BLaER1 (cell line): Measurements from ENCODE around the gene TOPBP1.

Source experiments
- H3K27ac ChIP-seq: shearing (Covaris generic); formaldehyde crosslinking; 2 replicates; pipeline ENCODE4 v1.8.1; 2022
- H3K27me3 ChIP-seq: shearing (Covaris generic); formaldehyde crosslinking; 2 replicates; pipeline ENCODE4 v1.8.1; 2022
- H3K36me3 ChIP-seq: shearing (Covaris generic); formaldehyde crosslinking; 2 replicates; pipeline ENCODE4 v1.8.1; 2022
- H3K4me1 ChIP-seq: shearing (Covaris generic); formaldehyde crosslinking; 2 replicates; pipeline ENCODE4 v1.8.1; 2022
- H3K4me2 ChIP-seq: shearing (Covaris generic); formaldehyde crosslinking; 2 replicates; pipeline ENCODE4 v1.8.1; 2022
- H3K4me3 ChIP-seq: shearing (Covaris generic); formaldehyde crosslinking; 2 replicates; pipeline ENCODE4 v1.8.1; 2022
- H3K9ac ChIP-seq: shearing (Covaris generic); formaldehyde crosslinking; 2 replicates; pipeline ENCODE4 v1.8.1; 2022
- H3K9me3 ChIP-seq: shearing (Covaris generic); formaldehyde crosslinking; 2 replicates; pipeline ENCODE4 v1.8.1; 2022
- H4K20me1 ChIP-seq: shearing (Covaris generic); formaldehyde crosslinking; 2 replicates; pipeline ENCODE4 v1.8.1; 2022
- Cebpa-rat ChIP-seq: shearing (Covaris generic); IDR thresholded peaks from 2 replicates; pipeline ENCODE4 v1.8.1; 2022

TOPBP1 gene

DNA sequence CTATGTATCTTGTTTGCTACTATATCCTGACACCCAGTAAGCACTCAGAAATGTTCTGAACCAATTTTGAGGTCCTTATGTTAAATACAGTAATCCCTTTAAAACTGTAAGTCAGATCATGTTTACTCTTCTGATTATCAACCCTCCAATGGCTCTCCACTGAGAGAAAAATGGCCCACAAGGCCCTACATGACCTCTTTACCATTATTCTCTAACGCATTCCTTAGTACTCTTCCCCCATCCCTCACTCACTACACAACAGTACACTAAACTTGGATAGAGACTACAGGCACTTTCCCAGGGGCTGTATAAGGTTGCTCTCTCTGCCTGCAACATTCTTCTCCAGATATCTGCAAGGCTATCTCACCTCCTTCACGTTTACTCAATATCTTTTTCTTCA, 1.9 kb downstream of the TOPBP1 start:
- Histone ChIP-seq H3K9me3 (no peaks in the 10 kb centered on the region), H3K27me3 (no peaks in the 10 kb centered on the region), H4K20me1 (peaks cover 31% of the 10 kb centered on the region), H3K36me3 (peaks cover 45% of the 10 kb centered on the region), H3K27ac (no peak overlapping the region), H3K4me2 (peak overlapping the region; percentile 96), H3K4me3 (peak overlapping the region; percentile 99; the same call in 1 of the 2 replicates), H3K4me1 (peaks cover 49% of the 10 kb centered on the region), H3K9ac (peak overlapping the region; percentile 99; the same call in 1 of the 2 replicates)
- TF ChIP-seq Cebpa-rat = no peak

DNA sequence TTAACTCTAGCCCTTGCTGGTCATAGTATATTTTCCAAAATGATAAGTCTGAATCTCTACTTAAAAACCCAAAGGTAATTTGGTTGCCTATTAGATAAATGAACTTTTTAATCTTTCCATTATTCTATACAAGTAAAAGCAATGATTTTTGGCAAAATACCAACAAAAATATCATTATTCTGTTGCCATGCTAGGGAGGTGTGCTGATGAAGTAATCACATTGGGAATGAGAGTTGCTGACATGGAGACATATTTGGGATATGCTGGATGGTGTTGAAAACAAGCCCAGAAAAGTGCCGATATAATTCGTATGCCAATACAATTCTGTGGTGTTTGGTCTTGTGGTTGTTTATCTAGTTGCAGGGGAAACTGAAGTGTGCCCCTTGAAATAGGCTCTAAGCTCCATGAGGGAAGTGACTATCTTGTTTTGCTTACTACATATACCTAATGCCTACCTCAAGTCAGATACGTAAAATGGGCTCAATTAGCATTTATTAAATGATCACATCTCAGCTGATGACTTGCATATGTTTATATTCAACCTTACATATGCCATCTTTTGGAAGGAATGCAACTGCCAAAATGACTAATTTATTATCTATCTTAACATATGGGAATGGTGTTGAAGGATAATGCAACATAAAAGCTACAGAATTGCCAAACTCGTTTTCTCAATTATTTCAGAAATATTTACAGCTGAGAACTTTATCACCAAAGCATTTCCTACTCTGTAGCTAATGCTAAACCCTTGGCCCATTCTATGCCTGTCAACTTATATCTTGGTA, 5.8 kb downstream of the TOPBP1 start:
- H3K4me2 ChIP-seq = no peak overlapping the region
- H3K4me1 ChIP-seq = peaks cover 29% of the 10 kb centered on the region
- H3K27me3 ChIP-seq = no peaks in the 10 kb centered on the region
- no peaks in the 10 kb centered on the region for H3K9me3 ChIP-seq
- peaks cover 83% of the 10 kb centered on the region for H3K36me3 ChIP-seq
- no peak overlapping the region for H3K27ac ChIP-seq
- peaks cover 31% of the 10 kb centered on the region for H4K20me1 ChIP-seq
- no peak for TF ChIP-seq Cebpa-rat
- no peak overlapping the region for H3K9ac ChIP-seq
- no peak overlapping the region for H3K4me3 ChIP-seq

DNA sequence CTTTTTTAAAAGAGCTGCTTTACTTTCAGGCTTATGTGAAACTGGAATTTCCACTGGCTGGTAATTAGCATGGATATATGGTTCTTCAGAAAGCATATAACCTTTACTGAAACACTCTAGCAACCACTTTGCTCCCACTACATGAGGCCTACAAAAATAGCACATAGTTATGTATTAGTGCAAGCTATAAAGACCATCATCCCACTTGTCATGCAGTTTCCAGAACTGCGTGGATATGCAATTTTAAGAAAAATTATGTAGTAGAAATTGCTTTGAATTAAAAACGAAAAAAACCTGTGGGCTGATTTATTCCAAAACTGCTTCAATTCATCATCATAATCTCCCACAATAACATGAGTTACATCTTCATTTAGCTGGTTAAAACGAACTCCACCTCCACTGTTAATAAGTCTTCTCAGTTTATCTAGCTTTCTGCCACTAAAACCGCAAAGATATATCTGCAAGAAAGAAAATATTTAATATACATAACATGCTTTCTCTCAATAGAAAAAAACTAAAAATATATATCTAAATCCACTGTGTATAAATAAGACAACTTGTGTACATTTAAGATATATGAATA, 12.2 kb downstream of the TOPBP1 start:
- peaks cover 12% of the 10 kb centered on the region; the same call in 1 of the 2 replicates for H4K20me1 ChIP-seq
- H3K27me3 ChIP-seq = no peaks in the 10 kb centered on the region
- TF ChIP-seq Cebpa-rat = no peak
- H3K4me3 ChIP-seq = no peak overlapping the region
- no peak overlapping the region for H3K9ac ChIP-seq
- peaks cover 98% of the 10 kb centered on the region for H3K36me3 ChIP-seq
- H3K27ac ChIP-seq = no peak overlapping the region
- H3K9me3 ChIP-seq = no peaks in the 10 kb centered on the region
- H3K4me2 ChIP-seq = no peak overlapping the region
- no peaks in the 10 kb centered on the region for H3K4me1 ChIP-seq

DNA sequence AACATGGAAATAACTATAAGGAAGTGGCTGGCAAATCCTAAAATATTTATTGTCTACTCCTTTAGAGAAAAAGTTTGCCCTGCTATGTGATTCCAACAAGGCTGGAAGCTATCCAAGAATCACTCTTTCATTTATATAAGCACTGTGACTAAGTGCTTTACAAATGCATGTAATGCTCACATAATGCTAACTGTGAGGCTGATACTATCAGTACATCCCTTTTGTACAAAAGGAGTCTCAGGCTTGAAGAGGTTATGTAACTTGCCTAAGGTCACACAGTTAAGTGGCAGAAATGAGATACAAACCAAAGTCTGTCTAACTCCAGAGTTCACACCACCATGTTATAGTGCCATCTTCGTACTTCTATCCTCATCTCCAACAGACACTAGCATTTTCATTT, 17.0 kb downstream of the TOPBP1 start:
- Histone ChIP-seq H3K9ac (no peak overlapping the region), H3K4me1 (no peaks in the 10 kb centered on the region), H3K9me3 (0 out of 2 replicates have a peak, but pooled peaks cover 2% of the 10 kb centered on the region), H3K4me2 (no peak overlapping the region), H3K27ac (no peak overlapping the region), H3K4me3 (no peak overlapping the region), H3K36me3 (peaks cover 98% of the 10 kb centered on the region), H3K27me3 (no peaks in the 10 kb centered on the region), H4K20me1 (peaks cover 14% of the 10 kb centered on the region; the same call in 1 of the 2 replicates)
- TF ChIP-seq Cebpa-rat = no peak

DNA sequence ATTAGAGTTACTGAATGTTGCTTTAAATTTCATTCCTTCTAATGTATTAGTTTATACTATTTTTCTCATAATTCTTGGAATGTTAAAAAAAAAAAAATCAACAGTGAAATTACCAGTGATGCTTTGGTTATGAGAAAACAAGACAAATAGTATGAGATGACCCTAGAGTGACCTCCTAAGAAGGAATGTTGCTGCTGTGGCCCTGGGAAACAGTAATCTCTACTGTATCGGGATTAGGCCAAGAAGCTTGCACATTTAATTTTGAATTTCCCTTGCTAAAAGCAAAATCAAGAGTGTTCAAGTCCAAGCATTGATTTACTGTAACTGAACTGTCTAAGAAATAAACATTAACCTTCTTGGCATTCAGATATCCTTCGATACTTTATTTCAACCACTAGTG, 18.1 kb downstream of the TOPBP1 start:
- H3K9ac ChIP-seq = no peak overlapping the region
- H3K4me1 ChIP-seq = no peaks in the 10 kb centered on the region
- H3K27ac ChIP-seq = no peak overlapping the region
- no peak for TF ChIP-seq Cebpa-rat
- H3K27me3 ChIP-seq = no peaks in the 10 kb centered on the region
- H4K20me1 ChIP-seq = peaks cover 19% of the 10 kb centered on the region; the same call in 1 of the 2 replicates
- H3K4me3 ChIP-seq = no peak overlapping the region
- H3K36me3 ChIP-seq = peaks cover 98% of the 10 kb centered on the region
- 0 out of 2 replicates have a peak, but pooled peaks cover 8% of the 10 kb centered on the region for H3K9me3 ChIP-seq
- no peak overlapping the region for H3K4me2 ChIP-seq

DNA sequence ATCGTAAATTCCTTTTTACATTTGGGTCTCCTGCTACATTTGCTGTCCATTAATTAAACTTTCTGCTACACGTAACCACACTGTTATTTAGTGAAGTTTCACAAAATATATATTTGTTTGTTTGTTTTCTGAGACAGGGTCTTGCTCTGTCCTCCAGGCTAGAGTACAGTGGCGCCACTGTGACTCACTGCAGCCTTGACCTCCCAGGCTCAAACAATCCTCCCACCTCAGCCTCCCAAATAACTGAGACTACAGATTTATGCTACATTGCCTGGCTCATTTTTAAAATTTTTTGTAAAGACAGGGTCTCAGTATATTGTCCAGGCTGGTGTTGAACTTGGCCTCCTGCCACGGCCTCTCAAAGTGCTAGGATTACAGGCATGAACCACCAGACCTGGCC, 20.5 kb downstream of the TOPBP1 start:
- TF ChIP-seq Cebpa-rat = no peak
- peaks cover 98% of the 10 kb centered on the region for H3K36me3 ChIP-seq
- H3K27me3 ChIP-seq = no peaks in the 10 kb centered on the region
- 0 out of 2 replicates have a peak, but pooled peaks cover 8% of the 10 kb centered on the region for H3K9me3 ChIP-seq
- H3K27ac ChIP-seq = no peak overlapping the region
- H4K20me1 ChIP-seq = peaks cover 20% of the 10 kb centered on the region; the same call in 1 of the 2 replicates
- no peak overlapping the region for H3K4me2 ChIP-seq
- H3K4me1 ChIP-seq = no peaks in the 10 kb centered on the region
- H3K4me3 ChIP-seq = no peak overlapping the region
- H3K9ac ChIP-seq = no peak overlapping the region

DNA sequence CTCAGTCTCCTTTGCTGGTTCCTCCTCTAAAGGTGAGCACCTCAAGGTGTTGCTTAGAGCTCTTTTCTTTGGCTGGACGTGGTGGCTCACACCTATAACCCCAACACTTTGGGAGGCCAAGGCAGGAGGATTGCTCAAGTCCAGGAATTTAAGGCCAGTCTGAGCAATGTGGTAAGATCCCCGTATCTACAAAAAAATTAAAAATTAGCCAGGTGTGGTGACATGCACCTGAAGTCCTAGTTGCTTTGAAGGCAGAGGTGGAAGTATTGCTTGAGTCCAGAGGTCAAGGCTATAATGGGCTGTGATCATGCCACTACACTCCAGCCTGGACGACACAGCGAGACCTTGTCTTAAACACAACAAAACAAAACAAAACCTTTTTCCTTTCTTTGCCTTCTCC, 28.3 kb downstream of the TOPBP1 start:
- Histone ChIP-seq H3K27ac (no peak overlapping the region), H3K36me3 (peaks cover 100% of the 10 kb centered on the region), H3K27me3 (no peaks in the 10 kb centered on the region), H3K4me2 (no peak overlapping the region), H3K4me1 (no peaks in the 10 kb centered on the region), H3K9me3 (no peaks in the 10 kb centered on the region), H3K4me3 (no peak overlapping the region), H3K9ac (no peak overlapping the region), H4K20me1 (peaks cover 48% of the 10 kb centered on the region)
- no peak for TF ChIP-seq Cebpa-rat

DNA sequence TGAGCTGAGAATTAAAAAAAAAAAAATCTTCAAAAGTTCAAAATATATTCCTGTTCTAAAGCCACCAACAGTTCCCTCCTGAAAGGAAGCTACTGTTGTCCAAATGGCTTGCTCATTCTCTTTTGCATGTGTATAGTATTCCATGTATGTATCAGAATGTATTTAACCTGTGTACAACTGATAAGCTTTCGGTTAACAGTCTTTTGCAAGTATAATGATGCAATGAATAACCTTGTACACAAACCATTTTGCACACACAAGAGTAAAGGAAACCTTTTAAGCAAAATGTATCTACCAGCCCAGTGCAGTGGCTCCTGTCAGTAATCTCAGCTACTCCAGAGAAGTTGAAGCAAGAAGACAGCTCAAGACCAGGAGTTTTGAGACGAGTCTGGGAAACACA, 32.6 kb downstream of the TOPBP1 start:
- no peak for TF ChIP-seq Cebpa-rat
- Histone ChIP-seq H3K4me2 (no peak overlapping the region), H3K9ac (no peak overlapping the region), H3K27me3 (no peaks in the 10 kb centered on the region), H4K20me1 (peaks cover 28% of the 10 kb centered on the region; the same call in 1 of the 2 replicates), H3K27ac (no peak overlapping the region), H3K36me3 (peaks cover 100% of the 10 kb centered on the region), H3K4me3 (no peak overlapping the region), H3K4me1 (no peaks in the 10 kb centered on the region), H3K9me3 (no peaks in the 10 kb centered on the region)

DNA sequence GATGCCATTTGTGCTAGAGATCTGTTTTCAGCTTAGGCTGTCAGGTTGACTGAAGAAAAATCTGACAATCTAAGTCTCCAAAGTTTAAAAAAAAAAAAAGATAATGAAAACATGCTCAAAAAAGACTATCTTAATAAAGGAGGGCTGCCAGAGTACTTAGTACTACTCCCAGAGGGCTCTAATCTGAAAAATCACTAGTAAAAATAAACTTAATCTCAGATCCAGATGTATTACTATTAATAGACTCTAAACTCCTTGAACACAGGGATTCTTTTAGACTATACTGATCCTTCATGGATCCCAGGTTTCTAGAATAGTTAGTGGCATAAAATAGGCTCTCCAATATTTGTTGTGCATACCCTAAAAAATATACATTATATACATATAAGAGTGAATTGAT, 34.0 kb downstream of the TOPBP1 start:
- Histone ChIP-seq H3K4me3 (no peak overlapping the region), H4K20me1 (peaks cover 24% of the 10 kb centered on the region; the same call in 1 of the 2 replicates), H3K4me2 (no peak overlapping the region), H3K27ac (no peak overlapping the region), H3K27me3 (no peaks in the 10 kb centered on the region), H3K36me3 (peaks cover 99% of the 10 kb centered on the region), H3K9me3 (no peaks in the 10 kb centered on the region), H3K4me1 (no peaks in the 10 kb centered on the region), H3K9ac (no peak overlapping the region)
- TF ChIP-seq Cebpa-rat = no peak

DNA sequence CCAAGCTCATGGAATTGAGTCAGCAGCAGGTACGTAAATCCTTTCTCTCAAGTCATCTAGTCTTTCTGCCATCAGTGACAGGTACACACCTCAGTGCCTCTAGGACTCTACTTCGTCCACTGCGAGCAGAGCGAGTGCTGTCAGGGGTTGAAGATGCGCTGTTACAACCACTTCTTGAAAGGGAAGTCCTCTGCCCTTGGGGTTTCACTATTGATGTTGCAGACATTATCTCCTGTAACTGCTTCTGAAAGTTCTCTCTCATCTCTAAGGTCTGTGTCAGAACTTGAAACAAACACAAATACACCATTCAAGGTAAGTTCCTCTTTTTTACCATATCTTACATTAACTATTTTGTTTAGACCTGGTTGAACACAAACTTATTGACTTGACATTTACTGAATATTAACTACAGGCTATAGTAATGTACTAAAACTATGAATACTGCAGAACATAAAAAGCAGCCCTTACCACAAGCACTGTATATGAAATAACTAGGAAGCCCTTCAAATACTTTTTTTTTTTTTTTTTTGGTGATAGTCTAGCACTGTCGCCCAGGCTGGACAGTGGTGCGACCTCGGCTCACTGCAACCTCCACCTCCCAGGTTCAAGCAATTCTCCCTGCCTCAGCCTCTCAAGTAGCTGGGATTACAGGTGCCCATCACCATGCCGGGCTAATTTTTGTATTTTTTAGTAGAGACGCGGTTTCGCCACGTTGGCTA, 41.5 kb downstream of the TOPBP1 start:
- H3K36me3 ChIP-seq = peaks cover 96% of the 10 kb centered on the region
- no peaks in the 10 kb centered on the region for H4K20me1 ChIP-seq
- no peak overlapping the region for H3K4me2 ChIP-seq
- no peaks in the 10 kb centered on the region for H3K27me3 ChIP-seq
- no peaks in the 10 kb centered on the region for H3K4me1 ChIP-seq
- no peak overlapping the region for H3K9ac ChIP-seq
- H3K4me3 ChIP-seq = no peak overlapping the region
- no peak for TF ChIP-seq Cebpa-rat
- no peak overlapping the region for H3K27ac ChIP-seq
- no peaks in the 10 kb centered on the region for H3K9me3 ChIP-seq
